GM18502 (cell line): ENCODE measurements around the gene TOM1L1.

Experiments
- ATAC-seq: cut with Tn5 transposase; IDR thresholded peaks from one replicate; pipeline ENCODE4 v1.9.1; 2021; ENCODE audit warnings: mild to moderate bottlenecking; ENCODE audit not compliant: unreplicated experiment, poor library complexity

The TOM1L1 gene

DNA sequence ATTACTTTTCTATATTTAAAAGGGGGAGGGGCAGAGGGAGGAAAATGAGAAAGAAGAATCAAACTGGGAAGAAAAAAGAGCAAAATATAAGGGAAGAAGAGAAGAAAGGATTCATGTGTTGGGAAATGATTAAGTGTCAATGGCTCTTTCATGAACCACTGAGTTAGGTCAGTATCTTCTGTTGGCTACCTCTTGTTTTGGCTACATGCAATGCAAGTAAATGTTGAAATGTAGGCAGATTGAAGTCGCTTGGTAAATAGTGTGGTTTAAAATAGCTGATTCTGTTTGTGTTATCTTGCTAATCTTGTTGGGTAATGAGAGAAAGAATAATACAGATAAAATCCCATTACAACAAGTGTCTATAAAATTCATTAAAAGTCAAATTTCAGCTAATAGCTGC is 40.6 kb downstream of the TOM1L1 start:
- ATAC-seq: no peak

DNA sequence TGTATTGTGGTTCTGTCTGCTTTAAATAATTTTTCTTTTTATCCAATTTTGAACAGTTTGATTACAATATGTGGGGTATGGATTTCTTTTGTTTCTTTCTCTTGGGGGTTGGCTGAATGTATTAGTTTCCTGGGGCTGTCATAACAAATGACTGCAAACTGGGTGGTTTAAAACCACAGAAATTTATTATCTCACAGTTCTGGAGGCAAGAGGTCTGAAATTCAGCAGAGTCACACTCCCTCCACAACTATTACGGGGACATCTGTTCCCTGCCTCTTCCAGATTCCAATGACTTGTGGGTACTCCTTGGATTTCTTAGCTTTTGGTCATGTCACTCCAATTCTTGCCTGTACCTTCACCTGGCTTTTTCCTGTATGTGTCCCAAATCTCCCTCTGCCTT is 44.1 kb downstream of the TOM1L1 start:
- ATAC-seq: no peak

DNA sequence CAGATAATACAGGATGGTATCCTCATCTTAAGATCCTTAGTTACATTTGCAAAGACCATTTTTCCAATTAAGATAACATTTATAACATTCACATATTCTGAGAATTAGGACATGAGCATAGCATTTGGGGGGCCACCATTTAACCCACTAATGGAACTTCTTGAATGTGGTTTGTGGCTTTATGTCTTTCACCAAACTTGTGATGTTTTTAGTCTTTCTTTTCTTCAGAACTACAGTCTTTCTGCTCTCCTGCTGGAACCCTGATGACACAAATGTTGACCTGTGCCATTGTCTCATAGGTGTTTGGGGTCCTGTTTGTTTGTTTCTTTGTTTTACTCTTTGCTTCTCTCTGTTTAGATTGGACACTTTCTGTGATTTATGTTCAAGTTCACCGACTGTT is 44.6 kb downstream of the TOM1L1 start:
- ATAC-seq: no peak

DNA sequence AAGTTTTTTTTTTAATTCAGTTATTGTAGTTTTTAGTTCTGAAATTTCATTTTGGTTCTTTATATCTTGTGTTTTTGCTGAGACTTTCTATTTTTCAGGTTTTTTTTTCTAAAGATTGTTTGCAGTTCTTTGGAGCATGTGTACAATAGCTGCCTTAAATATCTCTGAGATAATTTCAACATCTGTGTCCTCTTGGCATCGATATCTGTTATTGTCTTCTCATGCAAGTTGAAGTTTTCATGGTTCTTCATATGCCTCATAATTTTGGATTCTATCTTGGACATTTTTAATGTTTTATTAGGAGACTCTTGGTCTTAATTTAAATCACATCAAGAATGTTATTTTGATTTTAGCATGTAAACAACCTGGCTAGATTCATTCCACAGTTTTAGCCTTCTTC is 45.0 kb downstream of the TOM1L1 start:
- no peak for ATAC-seq

DNA sequence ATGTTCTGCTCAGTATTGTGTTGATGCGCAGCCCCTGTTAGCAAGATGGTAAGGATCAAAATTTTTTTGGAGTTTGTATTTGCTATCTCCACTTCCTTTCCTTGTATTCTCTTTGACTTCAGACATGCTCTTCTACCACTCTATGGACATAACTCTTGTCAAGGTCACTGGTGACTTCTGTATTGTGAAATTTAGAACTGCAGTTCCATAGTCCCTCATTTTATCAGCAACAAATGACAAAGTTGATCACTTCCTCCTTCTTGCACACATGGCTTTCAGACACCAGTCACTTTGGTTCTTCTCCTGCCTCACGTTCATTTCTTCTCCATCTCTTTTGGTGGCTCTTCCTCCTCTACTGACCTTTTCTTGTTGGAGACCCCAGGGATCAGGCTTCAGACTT is 46.7 kb downstream of the TOM1L1 start:
- no peak for ATAC-seq

DNA sequence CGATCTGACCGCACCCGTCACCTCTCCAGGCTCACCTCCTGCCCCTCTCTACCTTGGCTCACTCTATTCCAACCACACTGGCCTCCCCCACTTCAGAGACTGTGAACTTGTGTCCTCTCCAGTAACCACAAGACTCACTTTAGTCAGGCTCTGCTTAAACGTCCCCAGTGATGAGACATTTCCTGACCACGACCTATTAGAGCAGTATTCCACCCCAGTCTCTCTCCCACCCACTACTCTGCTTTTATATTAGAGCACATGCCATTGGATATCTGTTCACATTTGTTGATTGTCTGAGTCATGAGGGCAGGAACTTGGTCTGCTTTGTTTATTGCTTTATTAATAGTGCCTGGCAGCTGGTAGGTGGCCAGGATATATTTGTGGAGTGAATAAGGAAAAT is 47.7 kb downstream of the TOM1L1 start:
- ATAC-seq: peak; percentile 72

DNA sequence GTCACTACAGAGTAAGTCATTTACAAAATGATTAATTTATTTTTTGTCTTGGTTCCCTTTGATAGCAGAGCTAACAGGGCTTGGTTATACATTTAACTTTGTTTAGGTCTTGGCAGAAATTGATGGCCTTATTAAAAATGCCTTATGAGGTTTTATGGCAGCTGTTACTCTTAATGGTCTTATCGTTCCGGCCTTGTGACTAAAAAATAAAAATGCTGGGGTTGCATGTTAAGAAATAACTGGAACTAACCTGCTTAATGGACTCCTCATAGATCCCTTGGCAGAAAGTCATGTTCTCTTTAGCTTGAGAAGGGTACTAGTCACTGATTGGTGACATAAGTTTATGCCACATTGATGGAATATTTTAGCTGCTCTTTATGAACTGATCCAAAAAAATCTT is 49.5 kb downstream of the TOM1L1 start:
- ATAC-seq: no peak

DNA sequence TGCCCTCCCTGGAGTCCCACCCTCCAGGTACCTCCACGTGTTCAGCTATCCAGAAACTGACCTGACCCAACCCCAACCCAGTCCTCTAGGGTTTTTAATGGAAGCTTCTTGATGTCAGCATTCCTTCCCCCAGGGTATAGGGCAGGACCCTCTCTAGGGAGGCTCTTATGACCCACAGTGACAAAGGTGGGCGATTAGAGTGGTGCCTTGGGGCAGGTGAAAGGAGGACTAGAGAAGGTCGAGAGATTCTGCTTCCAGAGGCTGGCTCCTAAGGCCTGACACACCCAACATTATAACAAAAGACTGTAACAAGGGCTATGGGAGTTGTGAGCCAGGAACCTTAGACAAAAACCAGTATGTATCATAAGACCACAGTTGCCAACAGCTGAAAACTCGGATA is 50.6 kb downstream of the TOM1L1 start:
- ATAC-seq: no peak

DNA sequence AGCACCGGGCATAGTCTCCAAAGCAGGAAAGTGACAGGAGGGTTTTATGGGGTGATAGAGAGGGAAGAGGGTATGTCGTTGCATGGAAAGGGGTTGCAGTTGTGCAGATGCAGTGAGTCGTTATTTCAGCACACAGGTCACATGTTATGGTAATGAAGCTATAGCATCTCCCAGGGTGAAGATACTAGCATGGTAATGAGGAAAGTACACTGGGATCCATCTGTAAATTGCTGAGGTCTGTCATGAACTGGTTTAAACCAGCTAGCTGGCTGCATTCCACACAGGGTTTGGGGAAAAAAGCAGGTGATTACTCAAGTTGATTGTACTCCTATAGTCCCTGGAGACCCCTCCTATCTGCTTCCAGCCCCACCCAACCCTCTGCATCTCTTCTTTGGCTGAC is 56.1 kb downstream of the TOM1L1 start:
- ATAC-seq: no peak

DNA sequence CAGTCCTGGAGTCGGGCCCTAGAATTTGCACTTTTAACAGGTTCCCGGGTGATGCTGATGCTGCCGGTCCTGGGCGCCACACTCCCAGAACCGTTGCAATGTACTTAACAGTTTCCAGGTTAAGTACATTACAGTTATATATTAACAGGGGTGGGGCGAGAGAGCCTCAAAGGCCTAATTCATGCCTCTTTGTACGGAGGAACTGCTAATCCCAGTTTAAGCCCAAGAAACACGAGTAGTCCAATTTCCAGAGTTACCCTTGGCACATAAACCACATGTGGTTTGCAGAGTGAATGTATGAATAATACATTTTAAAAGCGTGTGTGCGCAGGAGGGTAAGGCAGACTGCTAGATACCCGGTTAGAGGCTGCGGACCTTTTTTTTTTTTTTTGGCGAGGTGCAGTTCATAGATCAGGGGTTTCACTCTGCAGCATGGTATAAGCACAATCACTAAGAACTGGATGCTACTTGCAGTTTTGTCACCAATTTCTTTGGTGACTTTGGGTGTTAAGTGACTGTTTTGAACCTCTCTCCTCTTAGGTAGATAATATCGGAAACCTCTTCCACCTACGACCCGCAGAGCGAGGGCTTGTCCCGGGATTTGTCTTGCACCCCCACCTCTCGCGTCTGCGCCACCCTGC is 67.1 kb downstream of the TOM1L1 start:
- peak; percentile 33 for ATAC-seq

DNA sequence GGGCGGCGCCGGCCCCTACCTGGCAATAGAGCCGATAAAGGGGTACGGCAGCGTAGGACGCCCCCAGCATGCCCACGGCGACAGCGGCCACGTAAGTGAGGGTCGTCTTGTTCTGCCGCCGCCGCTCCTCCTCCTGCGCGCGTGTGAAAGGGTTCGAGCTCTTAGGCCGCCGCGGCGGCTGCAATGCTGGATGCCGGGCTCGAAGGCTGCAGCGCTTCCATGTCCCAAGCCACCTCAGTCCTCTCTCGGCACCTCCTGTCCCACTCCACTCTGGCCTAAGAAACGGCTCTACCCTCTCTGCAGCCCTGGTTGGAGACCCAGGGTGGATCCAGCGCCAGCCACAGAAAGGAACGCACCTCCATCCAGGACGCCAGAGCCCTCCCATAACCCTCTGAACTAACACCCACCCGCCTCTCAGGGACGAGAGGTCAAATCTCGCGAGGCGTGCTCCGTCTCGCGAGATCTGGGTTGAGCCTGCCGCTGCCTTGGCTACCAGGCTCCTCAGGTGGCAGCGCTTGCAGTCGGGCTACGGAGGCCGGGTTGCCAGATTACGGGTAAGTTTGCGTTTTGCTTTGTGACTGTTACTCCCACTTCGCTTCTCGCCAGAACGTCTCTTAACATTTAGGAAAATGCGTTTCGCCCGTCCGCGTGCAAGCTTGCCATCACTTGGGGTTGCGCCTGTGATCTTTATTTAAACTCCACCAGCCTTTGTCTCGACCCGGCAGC is 67.8 kb downstream of the TOM1L1 start, which contains the start of the genes COX11 and STXBP4:
COX11 (minus strand) TSS at position 393 of the 726 bp plus-strand sequence; CDS start at position 385, 8 bp downstream.
STXBP4 (plus strand) TSS at position 504 of the 726 bp plus-strand sequence. CDS start 17,455 bp downstream, outside the sequence.
- peak; percentile 96 for ATAC-seq

DNA sequence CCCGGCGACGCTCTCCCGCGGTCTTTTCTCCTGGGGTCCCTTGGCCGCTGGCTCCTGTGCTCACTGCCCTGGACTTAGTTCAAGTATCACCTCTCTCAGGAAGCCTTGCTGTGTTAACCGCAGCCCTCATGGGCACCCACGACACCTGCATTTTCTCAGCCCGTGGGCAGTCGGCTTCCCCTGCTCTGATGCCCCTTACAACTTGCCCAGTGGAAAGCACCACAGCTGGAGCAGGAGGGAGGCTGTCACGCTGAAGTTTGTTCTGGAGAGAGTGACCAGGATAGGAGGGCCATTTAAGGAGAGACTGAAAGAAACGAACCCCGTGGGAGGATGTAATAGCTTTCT is 68.3 kb downstream of the TOM1L1 start:
- ATAC-seq: peak; percentile 31

DNA sequence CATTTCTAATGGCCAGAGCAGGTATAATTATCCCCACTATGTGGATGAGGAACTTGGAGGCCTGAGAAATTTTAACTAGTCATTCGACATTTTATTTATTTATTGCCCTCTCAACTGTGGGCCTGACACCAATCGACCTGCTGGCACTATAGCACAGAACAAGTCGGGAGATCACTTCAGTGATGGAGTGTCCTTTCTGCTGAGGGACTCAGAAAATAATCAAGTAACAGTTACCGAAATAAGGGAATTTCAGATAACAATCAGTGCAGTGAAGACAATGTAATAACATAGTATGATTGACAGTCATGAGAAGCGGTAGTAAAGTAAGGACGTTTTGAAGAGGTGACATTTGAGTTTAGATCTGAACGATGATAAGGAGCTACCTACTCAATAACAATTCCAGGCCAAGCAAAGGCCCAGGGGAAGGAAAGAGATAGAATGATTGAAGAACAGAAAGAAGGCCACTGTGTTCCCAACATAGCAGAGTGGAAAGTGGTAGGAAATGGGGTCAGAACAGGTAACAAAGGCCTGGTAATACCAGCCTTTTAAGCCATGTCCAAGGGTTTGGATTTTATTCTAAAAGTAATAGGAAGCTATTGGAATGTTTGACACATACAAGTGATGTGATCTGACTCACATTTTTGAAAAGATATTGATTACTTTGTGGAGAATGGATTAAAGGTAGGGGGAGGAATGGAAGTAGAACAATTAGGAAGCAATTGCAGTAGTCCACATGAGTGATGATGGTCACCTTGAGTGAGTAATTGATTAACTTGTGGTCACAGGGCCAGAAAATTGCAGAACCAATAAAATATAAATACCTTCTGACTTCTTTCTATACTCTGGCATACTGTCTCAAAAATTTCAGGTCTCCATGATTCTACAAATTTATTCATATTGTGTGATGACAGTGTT is 69.3 kb downstream of the TOM1L1 start:
- ATAC-seq: no peak

DNA sequence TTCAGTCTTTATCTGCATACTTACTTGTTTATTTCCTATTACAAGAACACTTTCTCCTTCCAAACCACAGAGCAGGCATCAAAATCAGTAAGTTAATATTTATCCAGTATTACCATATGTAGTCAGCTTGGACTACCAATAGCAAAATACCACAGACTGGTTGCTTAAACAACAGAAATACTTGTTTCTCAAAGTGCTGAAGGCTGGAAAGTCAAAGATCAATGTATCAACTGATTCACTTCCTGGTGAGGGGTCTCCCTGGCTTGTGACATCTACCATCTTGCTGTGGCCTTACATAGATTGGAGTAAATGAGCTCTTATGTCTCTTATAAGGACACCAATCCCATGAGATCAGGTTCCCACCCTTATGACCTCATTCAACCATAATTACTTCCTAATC is 70.5 kb downstream of the TOM1L1 start:
- no peak for ATAC-seq

DNA sequence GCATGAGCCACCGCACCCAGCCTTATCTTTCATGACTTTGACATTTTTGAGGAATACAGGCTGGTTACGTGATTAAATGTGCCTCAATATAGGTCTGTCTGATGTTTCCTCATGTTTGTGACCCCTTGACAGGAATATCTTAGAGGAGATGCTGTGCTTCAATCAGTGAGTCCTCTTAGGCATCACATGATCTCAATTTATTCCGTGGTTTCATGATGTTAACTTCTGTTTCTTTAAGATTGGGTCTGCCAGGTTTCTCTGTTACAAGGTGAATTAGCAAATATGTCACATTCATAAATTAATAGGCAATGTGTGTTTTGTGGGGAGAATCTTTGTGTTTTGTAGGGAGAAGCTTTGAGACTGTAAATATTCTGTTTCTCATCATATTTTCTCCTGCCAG is 71.2 kb downstream of the TOM1L1 start:
- no peak for ATAC-seq

DNA sequence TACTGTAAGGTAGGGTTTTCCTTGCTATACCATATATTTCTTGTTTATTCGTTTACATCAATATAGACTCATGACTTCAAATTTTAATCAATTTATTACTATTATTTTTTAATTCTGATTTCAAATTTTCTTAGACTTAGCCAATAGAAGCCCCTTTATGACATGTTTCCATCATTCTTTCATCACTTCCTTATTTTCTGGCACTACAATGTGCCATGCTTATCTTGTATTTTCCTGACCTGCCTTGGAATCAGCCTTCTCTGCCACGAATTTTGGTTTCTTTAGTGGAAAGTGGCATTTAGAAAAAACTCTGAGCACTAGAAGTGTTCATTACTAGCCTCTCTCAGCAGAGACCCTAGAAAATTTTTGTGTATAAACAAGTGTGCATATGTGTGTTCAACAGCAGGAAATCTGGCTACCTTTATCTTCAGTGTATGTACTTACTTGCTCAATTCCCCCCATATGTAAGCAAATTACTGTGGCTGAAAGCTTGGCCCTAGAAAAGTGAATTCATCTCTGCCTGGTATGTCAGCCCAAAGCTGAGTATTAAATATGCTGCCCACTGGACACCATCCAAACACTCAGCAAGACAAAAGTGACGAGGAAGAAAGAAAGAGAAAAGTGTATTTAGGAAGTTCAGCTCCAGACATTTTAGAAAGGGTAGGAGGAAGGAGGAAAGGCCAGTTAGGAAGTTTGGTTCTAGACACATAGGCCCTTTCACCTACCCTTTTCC is 71.9 kb downstream of the TOM1L1 start:
- no peak for ATAC-seq

DNA sequence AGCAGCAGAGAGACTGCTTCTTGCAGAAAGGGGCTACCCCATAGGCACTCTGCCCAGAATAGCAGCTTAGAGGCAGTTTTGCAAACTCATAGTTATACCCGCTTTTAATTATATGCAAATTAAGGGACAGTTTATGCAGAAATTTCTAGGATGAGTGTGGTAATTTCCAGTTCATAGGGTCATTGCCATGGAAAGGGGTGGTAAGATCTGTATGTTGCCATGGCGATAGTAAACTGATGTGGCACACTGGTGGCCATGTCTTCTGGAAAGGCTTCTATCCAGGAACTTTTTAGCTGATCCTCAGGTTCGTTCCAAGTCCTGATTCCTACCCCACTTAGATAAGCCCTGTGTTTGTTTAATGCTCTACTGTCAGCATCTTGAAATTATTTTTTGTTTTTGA is 74.1 kb downstream of the TOM1L1 start:
- ATAC-seq: no peak

DNA sequence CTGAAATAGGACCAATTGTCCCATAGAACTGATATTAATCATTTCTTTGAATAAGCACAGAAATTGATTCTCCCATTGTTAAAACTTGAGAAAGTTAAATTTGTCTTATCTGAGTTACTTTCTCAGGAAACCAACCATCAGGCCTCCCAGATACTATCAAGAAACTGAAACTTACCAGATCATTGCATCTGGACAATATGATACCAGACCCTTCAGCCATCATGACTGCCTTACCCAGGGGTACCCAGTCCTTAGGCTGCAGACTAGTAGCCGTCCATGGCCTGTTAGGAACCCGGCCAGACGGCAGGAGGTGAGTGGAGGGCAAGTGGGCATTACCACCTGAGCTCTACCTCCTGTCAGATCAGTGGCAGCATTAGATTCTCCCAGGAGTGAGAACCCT is 75.7 kb downstream of the TOM1L1 start:
- no peak for ATAC-seq

DNA sequence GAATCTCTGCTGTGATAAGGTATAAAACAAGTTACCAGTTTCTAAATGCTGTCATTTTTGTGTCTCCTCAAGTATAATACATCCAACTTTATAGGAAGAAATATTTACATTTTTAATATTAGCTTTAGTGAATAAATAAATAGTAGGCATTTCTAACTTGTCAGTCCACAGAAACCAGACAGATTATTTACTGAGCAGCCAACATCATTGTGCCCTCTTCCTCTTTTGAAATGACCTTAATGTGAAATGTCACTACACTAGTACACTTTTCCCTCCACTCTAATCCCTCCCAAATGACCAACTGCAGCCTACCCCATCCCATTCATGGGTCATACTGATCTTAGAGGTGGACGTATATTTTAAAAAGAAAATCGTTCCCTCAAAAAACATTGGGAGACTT is 77.1 kb downstream of the TOM1L1 start:
- ATAC-seq: no peak

DNA sequence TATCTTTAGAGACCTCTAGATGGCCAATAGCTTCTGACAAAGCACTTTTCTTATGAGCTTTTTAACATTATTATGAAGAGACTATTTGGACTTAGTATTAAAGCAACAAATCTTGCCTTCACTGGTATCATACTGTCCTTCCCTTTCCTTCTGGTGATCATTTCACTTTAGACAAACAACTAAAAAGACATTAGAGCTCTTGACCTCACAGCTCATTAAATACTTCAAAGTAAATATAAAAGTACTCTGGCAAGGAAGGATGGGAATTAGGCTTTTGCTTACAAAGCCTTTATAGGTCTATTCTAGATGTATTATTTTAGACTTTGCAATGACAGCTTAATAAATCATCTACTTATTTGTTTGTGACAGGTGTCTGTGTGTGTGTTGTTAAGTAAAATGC is 79.0 kb downstream of the TOM1L1 start:
- ATAC-seq: no peak
